HepG2 (cell line): Measurements from ENCODE around the gene C17orf58. TPM values are rescaled to one million over a fixed set of nuclear protein-coding genes. Genes with fewer than 3 reads are reported as not detected.
A peak's percentile ranks its signal among the peaks of the same experiment; 100 is the strongest.

Source experiments
- CSRNP2 ChIP-seq: sonication (generic); formaldehyde crosslinking; conservative IDR thresholded peaks from 2 replicates; pipeline ENCODE4 v1.8.0; 2022; ENCODE audit warnings: low read depth, missing genetic modification reagents
- ELF4 ChIP-seq: sonication (generic); formaldehyde crosslinking; IDR thresholded peaks from 2 replicates; pipeline ENCODE4 v1.5.0; 2020; ENCODE audit warnings: missing genetic modification reagents, mild to moderate bottlenecking, moderate library complexity, borderline replicate concordance
- HNRNPUL1 ChIP-seq: fragments of 200-400 bp; formaldehyde crosslinking; IDR thresholded peaks from 2 replicates; pipeline ENCODE4 v1.6.1; 2017; ENCODE audit warnings: low read depth, mild to moderate bottlenecking, low read length, moderate library complexity
- JUND ChIP-seq: sonication (generic); formaldehyde crosslinking; IDR thresholded peaks from 2 replicates; pipeline ENCODE4 v1.8.0; 2022; ENCODE audit warnings: mild to moderate bottlenecking, missing genetic modification reagents
- RERE ChIP-seq: IDR thresholded peaks from 2 replicates; pipeline ENCODE4 v1.6.1; 2016; ENCODE audit warnings: low read depth, missing genetic modification reagents, missing compliant biosample characterization
- SP140L ChIP-seq: sonication (generic); formaldehyde crosslinking; IDR thresholded peaks from 2 replicates; pipeline ENCODE4 v1.4.0; 2020; ENCODE audit warnings: missing genetic modification reagents, borderline replicate concordance
- ZEB1 ChIP-seq: IDR thresholded peaks from 2 replicates; pipeline ENCODE4 v1.6.1; 2012; ENCODE audit warnings: mild to moderate bottlenecking, low read depth, inconsistent platforms; ENCODE audit not compliant: insufficient replicate concordance
- ZFAT ChIP-seq: sonication (generic); formaldehyde crosslinking; conservative IDR thresholded peaks from 2 replicates; pipeline ENCODE4 v1.8.1; 2023; ENCODE audit warnings: missing genetic modification reagents, inconsistent platforms
- ZNF160 ChIP-seq: sonication (generic); formaldehyde crosslinking; IDR thresholded peaks from 2 replicates; pipeline ENCODE4 v1.8.0; 2022; ENCODE audit warnings: mild to moderate bottlenecking, inconsistent platforms, missing genetic modification reagents
- polyA plus RNA-seq, 8 experiments: library from polyadenylated mRNA; depleted of rRNA in 3 of 8; stranded (reverse) in 7 of 8; unstranded in 1 of 8; fragments of >200 nt; fragmentation: Illumina TruSeq in 4 of 8; extraction: Trizol in 4 of 8; gene quantifications; 2 replicates each; pipeline versions ENCODE4 v1.2.1 to v1.2.3, GENCODE V29; 2011 to 2016; ENCODE audit warnings: low read depth in 4 of 8, missing spikeins in 1 of 8, mixed read lengths in 1 of 8; ENCODE audit not compliant: insufficient read depth in 1 of 8
- total RNA-seq, 5 experiments: library from RNA; depleted of rRNA; stranded (reverse); fragments of >200 nt; fragmentation: Illumina TruSeq; extraction: Trizol; gene quantifications; 2 replicates each; pipeline ENCODE4 v1.2.3, GENCODE V29; 2016; ENCODE audit warnings: low read depth in 1 of 5
- TF ChIP-seq, protein P1 (sequence below): sonication (generic); formaldehyde crosslinking; IDR thresholded peaks from 2 replicates; pipeline ENCODE4 v1.4.0; 2020; ENCODE audit warnings: missing genetic modification reagents
- TF ChIP-seq, protein P2 (sequence below): sonication (generic); formaldehyde crosslinking; IDR thresholded peaks from 2 replicates; pipeline ENCODE4 v1.8.0; 2022; ENCODE audit warnings: low read depth, missing genetic modification reagents
- TF ChIP-seq, protein P3 (sequence below): IDR thresholded peaks from 2 replicates; pipeline ENCODE4 v1.6.1; 2016; ENCODE audit warnings: low read depth, control low read depth

The C17orf58 gene
- total and polyA plus RNA-seq, 2 of the 13 experiments (the other 11 are each of a cell fraction or from before 2014, with no cell fraction given) = 15.6 to 15.8 TPM

GRCh38 chr17:68035523-68036303 is 39.4 kb upstream of the C17orf58 start, which contains the start of gene KPNA2 (continued):
- TF ChIP-seq, protein P1, sequence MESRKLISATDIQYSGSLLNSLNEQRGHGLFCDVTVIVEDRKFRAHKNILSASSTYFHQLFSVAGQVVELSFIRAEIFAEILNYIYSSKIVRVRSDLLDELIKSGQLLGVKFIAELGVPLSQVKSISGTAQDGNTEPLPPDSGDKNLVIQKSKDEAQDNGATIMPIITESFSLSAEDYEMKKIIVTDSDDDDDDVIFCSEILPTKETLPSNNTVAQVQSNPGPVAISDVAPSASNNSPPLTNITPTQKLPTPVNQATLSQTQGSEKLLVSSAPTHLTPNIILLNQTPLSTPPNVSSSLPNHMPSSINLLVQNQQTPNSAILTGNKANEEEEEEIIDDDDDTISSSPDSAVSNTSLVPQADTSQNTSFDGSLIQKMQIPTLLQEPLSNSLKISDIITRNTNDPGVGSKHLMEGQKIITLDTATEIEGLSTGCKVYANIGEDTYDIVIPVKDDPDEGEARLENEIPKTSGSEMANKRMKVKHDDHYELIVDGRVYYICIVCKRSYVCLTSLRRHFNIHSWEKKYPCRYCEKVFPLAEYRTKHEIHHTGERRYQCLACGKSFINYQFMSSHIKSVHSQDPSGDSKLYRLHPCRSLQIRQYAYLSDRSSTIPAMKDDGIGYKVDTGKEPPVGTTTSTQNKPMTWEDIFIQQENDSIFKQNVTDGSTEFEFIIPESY (CRISPR knock-in tag) = no peak
- TF ChIP-seq ZEB1 (no peak), RERE (CRISPR knock-in tag) (no peak), ZFAT (0 out of 2 replicates have a peak, but pooled peaks have one; percentile 78), ELF4 (no peak), SP140L (0 out of 2 replicates have a peak, but pooled peaks have one; percentile 27), JUND (CRISPR knock-in tag) (no peak), ZNF160 (CRISPR knock-in tag) (no peak; the same call in 1 of the 2 replicates), HNRNPUL1 (no peak), CSRNP2 (CRISPR knock-in tag) (0 out of 2 replicates have a peak, but pooled peaks have one; percentile 68)
- TF ChIP-seq, protein P2, sequence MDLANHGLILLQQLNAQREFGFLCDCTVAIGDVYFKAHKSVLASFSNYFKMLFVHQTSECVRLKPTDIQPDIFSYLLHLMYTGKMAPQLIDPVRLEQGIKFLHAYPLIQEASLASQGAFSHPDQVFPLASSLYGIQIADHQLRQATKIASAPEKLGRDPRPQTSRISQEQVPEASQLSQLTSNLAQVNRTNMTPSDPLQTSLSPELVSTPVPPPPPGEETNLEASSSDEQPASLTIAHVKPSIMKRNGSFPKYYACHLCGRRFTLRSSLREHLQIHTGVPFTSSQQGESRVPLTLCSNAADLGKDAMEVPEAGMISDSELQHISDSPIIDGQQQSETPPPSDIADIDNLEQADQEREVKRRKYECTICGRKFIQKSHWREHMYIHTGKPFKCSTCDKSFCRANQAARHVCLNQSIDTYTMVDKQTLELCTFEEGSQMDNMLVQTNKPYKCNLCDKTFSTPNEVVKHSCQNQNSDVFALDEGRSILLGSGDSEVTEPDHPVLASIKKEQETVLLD (CRISPR knock-in tag) = peak; percentile 74
- TF ChIP-seq, protein P3, sequence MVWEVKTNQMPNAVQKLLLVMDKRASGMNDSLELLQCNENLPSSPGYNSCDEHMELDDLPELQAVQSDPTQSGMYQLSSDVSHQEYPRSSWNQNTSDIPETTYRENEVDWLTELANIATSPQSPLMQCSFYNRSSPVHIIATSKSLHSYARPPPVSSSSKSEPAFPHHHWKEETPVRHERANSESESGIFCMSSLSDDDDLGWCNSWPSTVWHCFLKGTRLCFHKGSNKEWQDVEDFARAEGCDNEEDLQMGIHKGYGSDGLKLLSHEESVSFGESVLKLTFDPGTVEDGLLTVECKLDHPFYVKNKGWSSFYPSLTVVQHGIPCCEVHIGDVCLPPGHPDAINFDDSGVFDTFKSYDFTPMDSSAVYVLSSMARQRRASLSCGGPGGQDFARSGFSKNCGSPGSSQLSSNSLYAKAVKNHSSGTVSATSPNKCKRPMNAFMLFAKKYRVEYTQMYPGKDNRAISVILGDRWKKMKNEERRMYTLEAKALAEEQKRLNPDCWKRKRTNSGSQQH = peak; percentile 95
